C4-2B (cell line): Measurements from ENCODE around the gene RBM28.

Experiments used
- CTCF ChIP-seq: fragments of 450-650 bp; conservative IDR thresholded peaks from 2 replicates; pipeline ENCODE4 v1.5.1; 2017; ENCODE audit warnings: mild to moderate bottlenecking
- ZFX ChIP-seq: fragments of 450-650 bp; IDR thresholded peaks from 2 replicates; pipeline ENCODE4 v1.6.1; 2017

- no peak for TF ChIP-seq CTCF
- no peak for TF ChIP-seq ZFX
These were observed 45.4 kb upstream of the RBM28 start for GRCh38 chr7:128389085-128389617.
